ENCODE data around the gene CNTN5. TPM values are rescaled to one million over a fixed set of nuclear protein-coding genes. Genes with fewer than 3 reads are reported as not detected.

The CNTN5 gene
- total RNA-seq, 1 donor from 2014 or later: 17.7 TPM

- DNase-seq (ENCODE audit: low spot score in 2 of 2, unreplicated experiment in 2 of 2): no peak
- Mint-ChIP-seq H3K4me3 (no peak overlapping the region), H3K36me3 (no peaks in the 10 kb centered on the region), H3K27me3 (ENCODE audit: low read depth) (no peaks in the 10 kb centered on the region), H3K4me1 (no peaks in the 10 kb centered on the region), H3K27ac (no peak overlapping the region), H3K9me3 (peaks cover 4% of the 10 kb centered on the region)
- no peak for TF ChIP-seq CTCF (IDR thresholded peaks at IDR 0.05; ENCODE audit: unreplicated experiment)
Observed at GRCh38 chr11:99170591-99170990, 149.8 kb downstream of the CNTN5 start.

- H3K4me1 Mint-ChIP-seq: no peaks in the 10 kb centered on the region
- H3K27me3 Mint-ChIP-seq (ENCODE audit: low read depth): no peaks in the 10 kb centered on the region
- no peak overlapping the region for H3K27ac Mint-ChIP-seq
- TF ChIP-seq CTCF (IDR thresholded peaks at IDR 0.05; ENCODE audit: unreplicated experiment): no peak
- no peak overlapping the region for H3K4me3 Mint-ChIP-seq
- no peaks in the 10 kb centered on the region for H3K36me3 Mint-ChIP-seq
- no peak for DNase-seq (ENCODE audit: low spot score in 2 of 2, unreplicated experiment in 2 of 2)
- H3K9me3 Mint-ChIP-seq: peaks cover 6% of the 10 kb centered on the region
Observed at GRCh38 chr11:99171330-99171729, 150.6 kb downstream of the CNTN5 start.

- H3K36me3 Mint-ChIP-seq: no peaks in the 10 kb centered on the region
- no peak for DNase-seq (ENCODE audit: low spot score in 2 of 2, unreplicated experiment in 2 of 2)
Observed at GRCh38 chr11:99176430-99176829, 155.7 kb downstream of the CNTN5 start.

GRCh38 chr11:99177446-99177845 lies 156.7 kb downstream of the CNTN5 start:
- Mint-ChIP-seq H3K9me3 (peaks cover 12% of the 10 kb centered on the region), H3K27ac (no peak overlapping the region), H3K27me3 (ENCODE audit: low read depth) (no peaks in the 10 kb centered on the region), H3K4me3 (no peak overlapping the region), H3K4me1 (no peaks in the 10 kb centered on the region), H3K36me3 (no peaks in the 10 kb centered on the region)
- TF ChIP-seq CTCF (IDR thresholded peaks at IDR 0.05; ENCODE audit: unreplicated experiment): no peak
- DNase-seq (ENCODE audit: low spot score in 2 of 2, unreplicated experiment in 2 of 2): no peak

More at GRCh38 chr11:99176430-99176829, 155.7 kb downstream of the CNTN5 start:
- H3K4me3 Mint-ChIP-seq: no peak overlapping the region
- H3K9me3 Mint-ChIP-seq: peaks cover 12% of the 10 kb centered on the region
- H3K27me3 Mint-ChIP-seq (ENCODE audit: low read depth): no peaks in the 10 kb centered on the region
- TF ChIP-seq CTCF (IDR thresholded peaks at IDR 0.05; ENCODE audit: unreplicated experiment): no peak
- H3K27ac Mint-ChIP-seq: no peak overlapping the region
- no peaks in the 10 kb centered on the region for H3K4me1 Mint-ChIP-seq

GRCh38 chr11:99184146-99184545 lies 163.4 kb downstream of the CNTN5 start:
- peak overlapping the region; percentile 14 for H3K27ac Mint-ChIP-seq
- H3K4me3 Mint-ChIP-seq: no peak overlapping the region
- H3K9me3 Mint-ChIP-seq: no peaks in the 10 kb centered on the region
- peaks cover 4% of the 10 kb centered on the region for H3K4me1 Mint-ChIP-seq
- no peak for DNase-seq (ENCODE audit: low spot score in 2 of 2, unreplicated experiment in 2 of 2)
- no peak for TF ChIP-seq CTCF (IDR thresholded peaks at IDR 0.05; ENCODE audit: unreplicated experiment)
- no peaks in the 10 kb centered on the region for H3K36me3 Mint-ChIP-seq
- no peaks in the 10 kb centered on the region for H3K27me3 Mint-ChIP-seq (ENCODE audit: low read depth)

GRCh38 chr11:99188221-99188620 lies 167.5 kb downstream of the CNTN5 start:
- no peak for DNase-seq (ENCODE audit: low spot score in 2 of 2, unreplicated experiment in 2 of 2)
- Mint-ChIP-seq H3K4me3 (no peak overlapping the region), H3K9me3 (peaks cover 10% of the 10 kb centered on the region), H3K4me1 (peaks cover 4% of the 10 kb centered on the region), H3K36me3 (no peaks in the 10 kb centered on the region), H3K27ac (no peak overlapping the region), H3K27me3 (ENCODE audit: low read depth) (no peaks in the 10 kb centered on the region)
- no peak for TF ChIP-seq CTCF (IDR thresholded peaks at IDR 0.05; ENCODE audit: unreplicated experiment)
